Gastrocnemius medialis (tissue), 4 donors: ENCODE data around the gene TBX15. TPM values are rescaled to one million over a fixed set of nuclear protein-coding genes. Genes with fewer than 3 reads are reported as not detected.

Experiments
- ATAC-seq, 2 donors: fragments of 150-250 bp; one replicate each; pipeline ENCODE4 v1.9.1; 2016
- DNase-seq, 2 donors: peaks; one replicate each; pipeline ENCODE4 v3.0.0-alpha.2; 2019
- H3K27ac ChIP-seq, 4 donors: fragments of 200-600 bp; sonication (generic); 1 replicate in 1 of 4; 2 replicates in 3 of 4; pipeline ENCODE4 v1.5.1; 2016 to 2018; ENCODE audit warnings: mild to moderate bottlenecking in 2 of 4, moderate library complexity in 1 of 4
- H3K27me3 ChIP-seq, 3 donors: fragments of 200-600 bp; sonication (generic) in 2 of 3; 1 replicate in 1 of 3; 2 replicates in 2 of 3; pipeline versions ENCODE4 v1.5.1 to v1.6.0; 2016 to 2019; ENCODE audit warnings: mild to moderate bottlenecking in 1 of 3, moderate library complexity in 1 of 3
- H3K36me3 ChIP-seq, 2 donors: fragments of 200-600 bp; sonication (generic) in 1 of 2; one replicate each; pipeline ENCODE4 v1.5.1; 2017 to 2018
- H3K4me1 ChIP-seq, 2 donors: fragments of 200-600 bp; sonication (generic) in 1 of 2; one replicate each; pipeline ENCODE4 v1.5.1; 2016 to 2017; ENCODE audit warnings: mild to moderate bottlenecking in 2 of 2
- H3K4me3 ChIP-seq, 4 donors: fragments of 200-600 bp; sonication (generic) in 3 of 4; 1 replicate in 1 of 4; 2 replicates in 3 of 4; pipeline ENCODE4 v1.5.1; 2016 to 2019; ENCODE audit warnings: mild to moderate bottlenecking in 2 of 4
- H3K9me3 ChIP-seq, 3 donors: fragments of 200-600 bp; sonication (generic) in 2 of 3; 1 replicate in 1 of 3; 2 replicates in 2 of 3; pipeline ENCODE4 v1.5.1; 2016 to 2019
- CTCF ChIP-seq, 5 experiments: fragments of 450-650 bp in 3 of 5; fragments of 200-600 bp in 2 of 5; sonication (generic) in 2 of 5; IDR thresholded peaks in 4 of 5; conservative IDR thresholded peaks in 1 of 5; 1 replicate in 4 of 5; 2 replicates in 1 of 5; pipeline ENCODE4 v1.5.1; 2016 to 2019; ENCODE audit warnings: antibody characterized with exemption in 5 of 5, mild to moderate bottlenecking in 3 of 5, moderate library complexity in 3 of 5
- POLR2A ChIP-seq, 2 donors: fragments of 450-650 bp; IDR thresholded peaks; one replicate each; pipeline ENCODE4 v1.6.1; 2017; ENCODE audit warnings: antibody characterized with exemption in 2 of 2, mild to moderate bottlenecking in 2 of 2, moderate library complexity in 2 of 2
- in situ Hi-C, 4 donors: fragments of 200-750 bp; cut with MboI; loops; one replicate each; pipeline versions ENCODE4 v1.15.0 to v1.8.0; 2017; ENCODE audit warnings: low sequenced_read_pairs in 4 of 4
- intact Hi-C: fragments of 100-400 bp; cut with DNase I; formaldehyde crosslinking; loops from one replicate; pipeline ENCODE4 v1.15.1; 2023; ENCODE audit warnings: low total_unique reads
- total RNA-seq, 4 donors: library from RNA; depleted of rRNA; stranded (reverse); fragments of >200 nt; gene quantifications; one replicate each; pipeline versions ENCODE4 v1.1.0 to v1.2.3, GENCODE V29; 2016

TBX15 gene
- total RNA-seq, 4 donors from 2014 or later, result 91.4 to 275 (median 245) TPM

DNA sequence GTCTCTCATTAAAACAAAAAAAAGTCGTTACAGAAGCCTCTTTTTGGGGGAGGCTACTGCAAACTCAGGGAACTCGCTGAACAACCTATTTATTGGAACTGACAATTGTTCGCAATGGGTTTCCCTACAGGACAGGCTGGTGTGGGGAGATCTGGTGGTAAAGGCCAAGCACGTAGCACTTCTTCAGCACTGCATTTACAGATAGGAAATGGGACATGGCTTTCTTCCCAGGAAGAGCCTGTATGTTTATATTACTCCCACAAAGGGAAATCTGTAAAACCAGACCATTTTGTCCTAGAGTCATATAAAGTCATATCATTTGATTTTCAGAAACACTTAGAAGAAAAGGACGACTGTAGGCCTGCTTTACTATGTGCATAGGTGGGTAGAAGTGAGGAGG is 38.8 kb upstream of the TBX15 start:
- in situ Hi-C loops (no loop called here), intact Hi-C loops (no loop called here)
- ATAC-seq, result no peak

GRCh38 chr1:119015547-119015946 is 27.4 kb upstream of the TBX15 start:
- ATAC-seq (no peak), DNase-seq (no peak)
- H3K27me3 ChIP-seq, result no peaks in the 10 kb centered on the region
- no peak overlapping the region for H3K4me3 ChIP-seq
- no peaks in the 10 kb centered on the region for H3K9me3 ChIP-seq
- intact Hi-C loops, result no loop called here
- H3K27ac ChIP-seq, result no peak overlapping the region
- no peak for TF ChIP-seq CTCF (IDR thresholded peaks at IDR 0.05 in 4 of 5, conservative IDR thresholded peaks at IDR 0.05 in 1 of 5)
- TF ChIP-seq POLR2A (IDR thresholded peaks at IDR 0.05), result no peak
- no peaks in the 10 kb centered on the region for H3K36me3 ChIP-seq
- in situ Hi-C loops, result loop anchor here (10.0 to 25.0 kb wide), 3 partner anchors 228 to 861 kb away; no protein-coding TSS in a partner anchor
- no peaks in the 10 kb centered on the region for H3K4me1 ChIP-seq

More for the DNA sequence above, 38.8 kb upstream of the TBX15 start:
- H3K9me3 ChIP-seq, result no peaks in the 10 kb centered on the region
- TF ChIP-seq CTCF (IDR thresholded peaks at IDR 0.05 in 4 of 5, conservative IDR thresholded peaks at IDR 0.05 in 1 of 5) (no peak), POLR2A (IDR thresholded peaks at IDR 0.05) (no peak)
- H3K27me3 ChIP-seq, result no peaks in the 10 kb centered on the region
- H3K27ac ChIP-seq, result no peak overlapping the region
- H3K36me3 ChIP-seq, result peaks cover 0 to 2% of the 10 kb centered on the region in 2 donors
- no peak for DNase-seq
- H3K4me1 ChIP-seq, result no peaks in the 10 kb centered on the region
- H3K4me3 ChIP-seq, result no peak overlapping the region

DNA sequence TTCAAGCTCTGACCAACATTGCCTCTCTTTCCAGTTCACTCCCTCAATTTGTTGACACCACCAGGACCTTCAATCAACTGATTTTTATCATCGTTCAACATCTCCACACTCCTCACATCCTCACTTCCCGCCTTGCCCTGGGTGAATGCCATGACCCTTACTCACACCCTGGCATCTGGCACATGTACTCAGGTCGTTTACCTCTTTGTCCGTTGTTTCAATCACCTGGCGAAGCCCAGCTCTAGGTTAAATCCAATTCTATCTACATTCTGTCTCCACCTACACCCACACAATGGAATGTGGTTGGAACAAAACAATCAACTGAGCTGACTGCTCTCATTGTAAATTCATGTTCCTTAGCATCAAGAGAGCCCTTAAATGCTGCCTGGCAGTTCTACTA is 24.2 kb upstream of the TBX15 start:
- in situ Hi-C loops (loop anchor here (5.0 to 25.0 kb wide), 4 partner anchors 225 to 860 kb away; no protein-coding TSS in a partner anchor), intact Hi-C loops (no loop called here)
- Histone ChIP-seq H3K9me3 (no peaks in the 10 kb centered on the region), H3K36me3 (no peaks in the 10 kb centered on the region), H3K4me3 (no peak overlapping the region), H3K4me1 (no peaks in the 10 kb centered on the region), H3K27me3 (peaks cover 0 to 8% (median 0%) of the 10 kb centered on the region in 3 donors), H3K27ac (no peak overlapping the region)
- TF ChIP-seq CTCF (IDR thresholded peaks at IDR 0.05 in 4 of 5, conservative IDR thresholded peaks at IDR 0.05 in 1 of 5), result no peak
- no peak for TF ChIP-seq POLR2A (IDR thresholded peaks at IDR 0.05)
- ATAC-seq (no peak), DNase-seq (no peak)

- no peaks in the 10 kb centered on the region for H3K4me1 ChIP-seq
- no peaks in the 10 kb centered on the region for H3K9me3 ChIP-seq
- in situ Hi-C loops (loop anchor here (5.0 to 25.0 kb wide), 4 partner anchors 224 to 859 kb away; no protein-coding TSS in a partner anchor), intact Hi-C loops (no loop called here)
- ATAC-seq (no peak), DNase-seq (no peak)
- TF ChIP-seq CTCF (IDR thresholded peaks at IDR 0.05 in 4 of 5, conservative IDR thresholded peaks at IDR 0.05 in 1 of 5) (no peak), POLR2A (IDR thresholded peaks at IDR 0.05) (no peak)
- H3K4me3 ChIP-seq, result no peak overlapping the region
- no peak overlapping the region for H3K27ac ChIP-seq
- peaks cover 4 to 15% (median 5%) of the 10 kb centered on the region in 3 donors for H3K27me3 ChIP-seq
- no peaks in the 10 kb centered on the region for H3K36me3 ChIP-seq
Observed at GRCh38 chr1:119011706-119012105, 23.6 kb upstream of the TBX15 start.

GRCh38 chr1:119011116-119011515 is 23.0 kb upstream of the TBX15 start:
- intact Hi-C loops, result no loop called here
- in situ Hi-C loops, result loop anchor here (5.0 to 25.0 kb wide), 4 partner anchors 224 to 859 kb away; no protein-coding TSS in a partner anchor

More at GRCh38 chr1:119011116-119011515, 23.0 kb upstream of the TBX15 start:
- Histone ChIP-seq H3K27me3 (peaks cover 6 to 20% (median 8%) of the 10 kb centered on the region in 3 donors), H3K4me3 (no peak overlapping the region), H3K9me3 (no peaks in the 10 kb centered on the region), H3K36me3 (no peaks in the 10 kb centered on the region), H3K4me1 (peaks cover 0 to 4% of the 10 kb centered on the region in 2 donors), H3K27ac (no peak overlapping the region)
- no peak for ATAC-seq
- TF ChIP-seq CTCF (IDR thresholded peaks at IDR 0.05 in 4 of 5, conservative IDR thresholded peaks at IDR 0.05 in 1 of 5), result no peak
- TF ChIP-seq POLR2A (IDR thresholded peaks at IDR 0.05), result no peak
- no peak for DNase-seq
